ENCODE data around the gene SLC39A1. TPM values are rescaled to one million over a fixed set of nuclear protein-coding genes. Genes with fewer than 3 reads are reported as not detected.

SLC39A1 gene
- total and polyA plus RNA-seq, 2 of the 4 experiments (the other 2 are of a cell fraction), result 89.1 to 97.7 TPM

DNA sequence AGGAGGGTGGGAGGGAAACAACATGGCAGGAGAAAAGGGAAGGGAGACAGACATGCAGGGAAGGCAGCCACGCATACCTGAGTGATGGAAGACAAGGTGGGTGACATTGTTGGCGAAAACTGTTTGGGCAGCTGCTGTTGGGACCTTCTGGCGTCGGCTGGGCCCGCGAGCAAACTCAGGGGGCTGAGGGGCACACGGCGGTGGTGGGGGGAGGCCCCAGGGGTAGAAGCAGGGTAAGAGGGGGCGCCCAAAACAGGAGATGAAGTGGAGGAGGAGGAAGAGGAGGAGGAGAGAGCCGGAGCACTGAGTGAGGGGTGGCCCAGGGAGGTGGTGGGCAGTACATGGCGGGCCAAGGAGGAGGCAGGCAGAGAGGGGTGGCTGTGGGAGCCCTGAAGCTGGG lies 12.2 kb downstream of the SLC39A1 start:
- TF ChIP-seq RAD21 (IDR thresholded peaks at IDR 0.05; ENCODE audit: low read length), result no peak
- TF ChIP-seq RCOR1 (IDR thresholded peaks at IDR 0.05; ENCODE audit: insufficient replicate concordance, low read length), result no peak
- TF ChIP-seq MAFK (IDR thresholded peaks at IDR 0.05; ENCODE audit: low read depth, low read length), result no peak
- TF ChIP-seq MXI1 (IDR thresholded peaks at IDR 0.05; ENCODE audit: borderline replicate concordance, low read depth, low read length), result no peak
- no peak for TF ChIP-seq MAZ (IDR thresholded peaks at IDR 0.05; ENCODE audit: borderline replicate concordance, low read depth, low read length)
- no peak for TF ChIP-seq USF2 (IDR thresholded peaks at IDR 0.05; ENCODE audit: low read depth, low read length)
- no peak for TF ChIP-seq FOS (IDR thresholded peaks at IDR 0.05; ENCODE audit: low read depth, low read length)
- TF ChIP-seq RFX5 (IDR thresholded peaks at IDR 0.05; ENCODE audit: low read depth, low read length), result no peak
- TF ChIP-seq CHD1 (IDR thresholded peaks at IDR 0.05; ENCODE audit: low read depth, low read length), result no peak
- no peak for TF ChIP-seq POLR2A (IDR thresholded peaks at IDR 0.05; ENCODE audit: low read depth, low read length)
- TF ChIP-seq CEBPB (IDR thresholded peaks at IDR 0.05; ENCODE audit: low read depth, low read length), result no peak
- TF ChIP-seq SMC3 (IDR thresholded peaks at IDR 0.05; ENCODE audit: low read depth, low read length), result no peak
- no peak for TF ChIP-seq ELK1 (IDR thresholded peaks at IDR 0.05; ENCODE audit: borderline replicate concordance, low read depth, low read length)
- TF ChIP-seq CTCF (conservative IDR thresholded peaks at IDR 0.05; ENCODE audit: low read depth, low read length), result no peak
- no peak for TF ChIP-seq BHLHE40 (IDR thresholded peaks at IDR 0.05; ENCODE audit: low read depth, low read length)
- TF ChIP-seq NFE2L2 (IDR thresholded peaks at IDR 0.05; ENCODE audit: low read depth, low read length), result no peak
- ATAC-seq (ENCODE audit: low read depth) (no peak), DNase-seq (no peak)
- intact Hi-C loops (cut with micrococcal nuclease), result no loop called here
- Histone ChIP-seq H2BK5ac (ENCODE audit: low read depth, low read length, poor library complexity, severe bottlenecking) (no peak overlapping the region), H3K4me2 (ENCODE audit: low read depth, low read length) (no peak overlapping the region), H3K4me1 (ENCODE audit: control insufficient read depth, insufficient read depth, low read length) (peaks cover 5% of the 10 kb centered on the region), H3K79me1 (ENCODE audit: low read depth in 1 of 2, low read length in 2 of 2) (peaks cover 24 to 53% of the 10 kb centered on the region in 2 experiments), H3K18ac (ENCODE audit: low read depth, low read length) (no peak overlapping the region), H3K4me3 (ENCODE audit: insufficient read depth, low read depth, low read length) (no peak overlapping the region), H3K56ac (ENCODE audit: extremely low read depth, insufficient read depth, low read length) (no peak overlapping the region), H3K9me1 (ENCODE audit: insufficient read depth, low read length) (peaks cover 6% of the 10 kb centered on the region; the same call in 1 of the 2 replicates), H2AFZ (replicated peaks; ENCODE audit: low read length, poor library complexity) (no peak overlapping the region), H3K36me3 (ENCODE audit: control insufficient read depth, insufficient read depth, low read length) (peaks cover 53% of the 10 kb centered on the region), H4K91ac (ENCODE audit: insufficient read depth, low read depth, low read length) (no peak overlapping the region), H3K9me3 (ENCODE audit: control insufficient read depth, insufficient read depth, low read length) (no peaks in the 10 kb centered on the region), H2BK15ac (ENCODE audit: low read depth, low read length) (no peak overlapping the region), H4K20me1 (ENCODE audit: insufficient read depth, low read length) (peaks cover 31% of the 10 kb centered on the region), H4K8ac (ENCODE audit: low read depth in 2 of 2, low read length in 2 of 2) (no peak overlapping the region), H3K27ac (ENCODE audit: insufficient read depth, low read length) (no peak overlapping the region), H2AK9ac (replicated peaks; ENCODE audit: low read depth, low read length, poor library complexity) (no peak overlapping the region), H3K14ac (replicated peaks; ENCODE audit: low read depth, low read length) (no peak overlapping the region), H2AK5ac (ENCODE audit: low read depth, low read length) (no peak overlapping the region), H4K5ac (ENCODE audit: low read depth, low read length) (no peak overlapping the region), H3K27me3 (ENCODE audit: control insufficient read depth, insufficient read depth, low read length) (no peaks in the 10 kb centered on the region), H3K9ac (ENCODE audit: low read depth, low read length) (no peak overlapping the region), H2BK20ac (ENCODE audit: low read depth, low read length) (no peak overlapping the region), H3K4ac (ENCODE audit: low read depth, low read length) (no peak overlapping the region), H2BK120ac (ENCODE audit: low read depth, low read length) (no peak overlapping the region), H3K23ac (ENCODE audit: low read depth, low read length) (no peak overlapping the region)
- no TSS peak for BruUV-seq (replicated peaks)
- ChIA-PET POLR2A (ENCODE audit: unreplicated experiment) (no interaction called here), CTCF (interaction anchor here (0.5 kb wide), 1 partner anchor 39 kb away, joined by 3 read pairs; the partner anchor contains the start of gene RPS27)
- 100% methylated on average over 8 of the region's 11 CpGs; no CpG with 5 or more reads in 1 of the 2 experiments for WGBS, 2 experiments (ENCODE audit: extremely low coverage in 2 of 2, insufficient read length in 1 of 2)
- dilution Hi-C loops (cut with HindIII; ENCODE audit: low sequenced_read_pairs, unreplicated experiment), result no loop called here
- in situ Hi-C loops (cut with MboI; ENCODE audit: low sequenced_read_pairs), result loop anchor here (25.0 kb wide), 1 partner anchor 414 kb away; the partner anchor contains the start of genes S100A3, S100A4, S100A5 and S100A6
